AG04449 (cell line): Measurements from ENCODE around the gene KCNE4.
A peak's percentile ranks its signal among the peaks of the same experiment; 100 is the strongest.

Experiments used
- CTCF ChIA-PET: fragments of 350-600 bp; formaldehyde crosslinking; extraction: SDS; loops from one replicate; lab custom pipeline; 2021; ENCODE audit warnings: antibody characterized with exemption; lab: Yijun Ruan, JAX
- POLR2A ChIA-PET: fragments of 400-600, 350-600 bp; formaldehyde crosslinking; extraction: SDS; loops from one replicate; lab custom pipeline; 2020; ENCODE audit warnings: antibody characterized with exemption, inconsistent platforms; lab: Yijun Ruan, JAX
- DNase-seq: peaks from one replicate; pipeline ENCODE4 v3.0.0-alpha.2; 2010; ENCODE audit warnings: low read depth, low spot score
- H3K4me3 ChIP-seq: 2 replicates; pipeline ENCODE4 v1.5.1; 2011; ENCODE audit warnings: low read depth, mild to moderate bottlenecking, control low read depth, low read length
- CTCF ChIP-seq: IDR thresholded peaks from one replicate; pipeline ENCODE4 v1.5.1; 2011; ENCODE audit warnings: mild to moderate bottlenecking, moderate library complexity, low read length, control low read depth, inconsistent platforms; ENCODE audit not compliant: insufficient read depth; ENCODE audit errors: missing control alignments

Gene KCNE4

DNA sequence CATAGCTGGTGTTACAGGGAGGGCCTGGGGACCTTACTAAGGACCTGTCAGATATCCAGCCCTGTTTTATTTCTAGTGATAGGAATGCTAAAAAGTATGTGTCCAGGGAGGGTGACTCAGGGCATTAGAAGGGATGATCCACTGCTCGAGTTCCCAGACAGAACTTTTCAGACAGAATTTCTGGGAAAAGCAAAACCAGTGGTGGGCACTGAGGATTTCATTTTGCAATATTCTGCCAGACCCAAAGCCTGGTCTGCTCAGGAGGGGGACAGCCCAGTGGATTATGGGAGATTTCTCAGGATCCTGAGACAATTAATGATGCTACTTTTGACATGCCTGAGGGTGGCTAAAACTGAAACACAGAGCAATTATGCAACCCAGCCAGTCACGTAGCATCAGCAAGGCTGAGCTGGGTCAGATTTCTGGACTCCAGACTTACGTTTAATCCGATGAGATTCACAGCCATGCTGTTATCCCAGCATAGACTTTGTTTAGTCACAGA lies 4.7 kb upstream of the KCNE4 start:
- DNase-seq = peak; percentile 97
- no peak for TF ChIP-seq CTCF
- CTCF ChIA-PET = interaction anchor here (1.0 to 1.4 kb wide), 2 partner anchors 14 to 66 kb away, joined by 3 read pairs; no protein-coding TSS in a partner anchor
- no peak overlapping the region for H3K4me3 ChIP-seq
- POLR2A ChIA-PET = interaction anchor here (0.6 to 1.1 kb wide), 4 partner anchors 37 to 887 kb away, joined by 3 to 4 read pairs (median 3); no protein-coding TSS in a partner anchor

GRCh38 chr2:223048519-223048918 lies 3.5 kb upstream of the KCNE4 start:
- no peak for TF ChIP-seq CTCF
- CTCF ChIA-PET = interaction anchor here (1.8 kb wide), 1 partner anchor 77 kb away, joined by 4 read pairs; no protein-coding TSS in a partner anchor
- POLR2A ChIA-PET = interaction anchor here (0.8 kb wide), 1 partner anchor 335 kb away, joined by 3 read pairs; no protein-coding TSS in a partner anchor
- DNase-seq = no peak
- no peak overlapping the region for H3K4me3 ChIP-seq

- ChIA-PET CTCF (interaction anchor here (1.8 kb wide), 1 partner anchor 78 kb away, joined by 4 read pairs; no protein-coding TSS in a partner anchor), POLR2A (no interaction called here)
- no peak for TF ChIP-seq CTCF
- H3K4me3 ChIP-seq = no peak overlapping the region
- no peak for DNase-seq
These were observed 2.6 kb upstream of the KCNE4 start for GRCh38 chr2:223049356-223049755.

- no peak for DNase-seq
- POLR2A ChIA-PET = no interaction called here
- TF ChIP-seq CTCF = no peak
- no peak overlapping the region for H3K4me3 ChIP-seq
- CTCF ChIA-PET = interaction anchor here (1.3 to 3.4 kb wide), 3 partner anchors 78 to 111 kb away, joined by 3 to 13 read pairs (median 4); no protein-coding TSS in a partner anchor
These were observed 1.8 kb upstream of the KCNE4 start for GRCh38 chr2:223050188-223050587.

- CTCF ChIA-PET = interaction anchor here (0.7 to 3.4 kb wide), 6 partner anchors 9 to 112 kb away, joined by 3 to 13 read pairs (median 3); no protein-coding TSS in a partner anchor
- H3K4me3 ChIP-seq = peak overlapping the region; percentile 62
- no peak for DNase-seq
- POLR2A ChIA-PET = interaction anchor here (0.7 kb wide), 1 partner anchor 438 kb away, joined by 3 read pairs; no protein-coding TSS in a partner anchor
- TF ChIP-seq CTCF = no peak
These were observed 988 bp upstream of the KCNE4 start for GRCh38 chr2:223050900-223051504.
